Measurements from ENCODE around the gene PHF21A.
A peak's percentile ranks its signal among the peaks of the same experiment; 100 is the strongest.

The PHF21A gene

GRCh38 chr11:46120346-46121300, 631 bp downstream of the PHF21A start:
- H3K4me2 ChIP-seq (ENCODE audit: insufficient read depth, low read length) = peak overlapping the region; percentile 97
- peak overlapping the region; percentile 98 for H3K27ac ChIP-seq (ENCODE audit: low read length)
- no peaks in the 10 kb centered on the region for H3K27me3 ChIP-seq (ENCODE audit: insufficient read depth, low read length, poor library complexity)
- peaks cover 54% of the 10 kb centered on the region for H3K79me2 ChIP-seq (ENCODE audit: insufficient read depth, low read length)
- TF ChIP-seq EZH2 (IDR thresholded peaks at IDR 0.05; ENCODE audit: borderline replicate concordance, low read depth, low read length, severe bottlenecking) (no peak), CTCF (IDR thresholded peaks at IDR 0.05; ENCODE audit: borderline replicate concordance, extremely low read depth, low read length, poor library complexity, severe bottlenecking) (no peak)
- H3K4me1 ChIP-seq (ENCODE audit: insufficient read depth, low read length) = peaks cover 52% of the 10 kb centered on the region
- H3K9me3 ChIP-seq (ENCODE audit: insufficient read depth, low read length, severe bottlenecking) = no peaks in the 10 kb centered on the region
- peak overlapping the region; percentile 91 for H2AFZ ChIP-seq (ENCODE audit: low read depth, low read length)
- H4K20me1 ChIP-seq (ENCODE audit: insufficient read depth, low read length) = peaks cover 3% of the 10 kb centered on the region; the same call in 1 of the 2 replicates
- H3K4me3 ChIP-seq (ENCODE audit: low read depth in 1 of 2, low read length in 2 of 2) = peak overlapping the region; percentile 62 to 91
- ATAC-seq (ENCODE audit: insufficient read depth, low read depth) = peak; percentile 55
- peak; percentile 64 for DNase-seq
- no peaks in the 10 kb centered on the region for H3K36me3 ChIP-seq (ENCODE audit: insufficient read depth, low read length)
- H3K9ac ChIP-seq (ENCODE audit: low read depth, low read length) = peak overlapping the region; percentile 88

GRCh38 chr11:46119352-46120216, 1.7 kb downstream of the PHF21A start:
- ATAC-seq (ENCODE audit: insufficient read depth, low read depth) = peak; percentile 27
- Histone ChIP-seq H3K36me3 (ENCODE audit: insufficient read depth, low read length) (no peaks in the 10 kb centered on the region), H3K4me2 (ENCODE audit: insufficient read depth, low read length) (peak overlapping the region; percentile 97), H4K20me1 (ENCODE audit: insufficient read depth, low read length) (peaks cover 3% of the 10 kb centered on the region; the same call in 1 of the 2 replicates), H3K4me3 (ENCODE audit: low read depth in 1 of 2, low read length in 2 of 2) (peak overlapping the region; percentile 41 to 81), H3K9me3 (ENCODE audit: insufficient read depth, low read length, severe bottlenecking) (no peaks in the 10 kb centered on the region), H3K27ac (ENCODE audit: low read length) (peak overlapping the region; percentile 82), H3K79me2 (ENCODE audit: insufficient read depth, low read length) (peaks cover 65% of the 10 kb centered on the region), H2AFZ (ENCODE audit: low read depth, low read length) (peak overlapping the region; percentile 78), H3K9ac (ENCODE audit: low read depth, low read length) (peak overlapping the region; percentile 88), H3K4me1 (ENCODE audit: insufficient read depth, low read length) (peaks cover 55% of the 10 kb centered on the region), H3K27me3 (ENCODE audit: insufficient read depth, low read length, poor library complexity) (no peaks in the 10 kb centered on the region)
- peak; percentile 68 for DNase-seq
- TF ChIP-seq CTCF (IDR thresholded peaks at IDR 0.05; ENCODE audit: borderline replicate concordance, extremely low read depth, low read length, poor library complexity, severe bottlenecking) = no peak

GRCh38 chr11:46118702-46119351, 2.4 kb downstream of the PHF21A start:
- Histone ChIP-seq H3K36me3 (ENCODE audit: insufficient read depth, low read length) (no peaks in the 10 kb centered on the region), H3K4me2 (ENCODE audit: insufficient read depth, low read length) (peak overlapping the region; percentile 97), H4K20me1 (ENCODE audit: insufficient read depth, low read length) (peaks cover 3% of the 10 kb centered on the region; the same call in 1 of the 2 replicates), H3K9me3 (ENCODE audit: insufficient read depth, low read length, severe bottlenecking) (no peaks in the 10 kb centered on the region), H3K79me2 (ENCODE audit: insufficient read depth, low read length) (peaks cover 72% of the 10 kb centered on the region), H3K4me1 (ENCODE audit: insufficient read depth, low read length) (peaks cover 55% of the 10 kb centered on the region), H3K9ac (ENCODE audit: low read depth, low read length) (peak overlapping the region; percentile 88), H3K4me3 (ENCODE audit: low read depth in 1 of 2, low read length in 2 of 2) (peak overlapping the region; percentile 41 to 81; a peak in 3 of 4 replicates), H2AFZ (ENCODE audit: low read depth, low read length) (peak overlapping the region; percentile 78), H3K27ac (ENCODE audit: low read length) (peak overlapping the region; percentile 82), H3K27me3 (ENCODE audit: insufficient read depth, low read length, poor library complexity) (no peaks in the 10 kb centered on the region)
- TF ChIP-seq EZH2 (IDR thresholded peaks at IDR 0.05; ENCODE audit: borderline replicate concordance, low read depth, low read length, severe bottlenecking) (no peak), CTCF (IDR thresholded peaks at IDR 0.05; ENCODE audit: borderline replicate concordance, extremely low read depth, low read length, poor library complexity, severe bottlenecking) (no peak)
- ATAC-seq (ENCODE audit: insufficient read depth, low read depth) (peak; percentile 0; the same call in 2 of the 3 replicates), DNase-seq (no peak)

All from DND-41 (cell line).